SH-SY5Y (cell line): ENCODE results near the gene ASIC3.

Experiments
- GATA2 ChIP-seq: IDR thresholded peaks from 2 replicates; pipeline ENCODE4 v1.6.1; 2011; ENCODE audit warnings: mild to moderate bottlenecking, low read depth, low read length
- GATA3 ChIP-seq: IDR thresholded peaks from 2 replicates; pipeline ENCODE4 v1.6.1; 2011; ENCODE audit warnings: low read depth, mild to moderate bottlenecking, low read length, moderate library complexity

GRCh38 chr7:151077705-151078232, 29.4 kb downstream of the ASIC3 start:
- no peak for TF ChIP-seq GATA3
- no peak for TF ChIP-seq GATA2
